IPS-15b (cell line): ENCODE data around the gene TH.

Experiments used
- H3K27me3 ChIP-seq: one replicate; pipeline ENCODE4 v1.6.1; 2013; ENCODE audit warnings: low read length; ENCODE audit not compliant: control insufficient read depth, insufficient read depth
- H3K36me3 ChIP-seq: one replicate; pipeline ENCODE4 v1.6.1; 2013; ENCODE audit warnings: low read length; ENCODE audit not compliant: control insufficient read depth, insufficient read depth
- H3K4me1 ChIP-seq: one replicate; pipeline ENCODE4 v1.6.1; 2013; ENCODE audit warnings: mild to moderate bottlenecking, low read length; ENCODE audit not compliant: control insufficient read depth, insufficient read depth
- H3K4me3 ChIP-seq: one replicate; pipeline ENCODE4 v1.5.1; 2013; ENCODE audit warnings: low read depth, low read length
- H3K9ac ChIP-seq: one replicate; pipeline ENCODE4 v1.6.1; 2013; ENCODE audit warnings: low read depth, mild to moderate bottlenecking, low read length
- H3K9me3 ChIP-seq: one replicate; pipeline ENCODE4 v1.6.1; 2013; ENCODE audit warnings: mild to moderate bottlenecking, low read length; ENCODE audit not compliant: control insufficient read depth, insufficient read depth

The TH gene

DNA sequence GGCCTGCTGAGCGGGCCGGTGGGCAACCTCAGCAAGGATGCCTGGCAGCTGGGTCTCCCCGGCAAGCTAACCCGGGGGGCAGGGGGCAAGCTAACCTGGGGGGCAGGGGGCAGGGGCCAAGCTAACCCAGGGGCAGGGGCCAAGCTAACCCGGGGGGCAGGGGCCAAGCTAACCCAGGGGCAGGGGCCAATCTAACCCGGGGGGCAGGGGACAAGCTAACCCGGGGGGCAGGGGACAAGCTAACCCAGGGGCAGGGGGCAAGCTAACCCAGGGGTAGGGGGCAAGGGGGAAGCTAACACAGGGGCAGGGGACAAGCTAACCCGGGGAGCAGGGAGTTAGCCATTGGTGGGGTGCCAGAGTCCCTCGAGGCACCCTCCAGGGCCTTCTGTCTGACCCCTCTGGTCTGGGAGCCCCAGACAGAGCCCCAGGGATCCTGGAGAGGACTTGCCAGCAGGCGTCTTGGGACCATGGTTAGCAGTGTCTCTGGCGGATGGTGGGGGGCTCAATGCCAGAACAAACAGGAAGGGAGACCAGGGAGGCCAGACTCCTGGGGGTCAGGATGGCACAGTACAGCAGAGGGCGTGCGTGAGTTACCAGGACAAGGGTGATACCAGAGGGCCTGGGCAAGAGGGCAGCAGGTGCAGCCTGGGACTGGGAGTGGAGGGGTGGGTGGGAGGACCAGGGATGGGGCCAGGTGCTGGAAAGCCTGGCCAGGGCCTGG lies 48.5 kb downstream of the TH start:
- H3K9me3 ChIP-seq = no peaks in the 10 kb centered on the region
- H3K9ac ChIP-seq = no peak overlapping the region
- no peak overlapping the region for H3K4me3 ChIP-seq
- no peaks in the 10 kb centered on the region for H3K36me3 ChIP-seq
- H3K4me1 ChIP-seq = no peaks in the 10 kb centered on the region
- H3K27me3 ChIP-seq = no peaks in the 10 kb centered on the region

GRCh38 chr11:2122222-2122906 lies 49.3 kb downstream of the TH start:
- H3K9ac ChIP-seq = no peak overlapping the region
- H3K4me3 ChIP-seq = no peak overlapping the region
- H3K4me1 ChIP-seq = no peaks in the 10 kb centered on the region
- H3K9me3 ChIP-seq = no peaks in the 10 kb centered on the region
- H3K36me3 ChIP-seq = no peaks in the 10 kb centered on the region
- H3K27me3 ChIP-seq = no peaks in the 10 kb centered on the region

DNA sequence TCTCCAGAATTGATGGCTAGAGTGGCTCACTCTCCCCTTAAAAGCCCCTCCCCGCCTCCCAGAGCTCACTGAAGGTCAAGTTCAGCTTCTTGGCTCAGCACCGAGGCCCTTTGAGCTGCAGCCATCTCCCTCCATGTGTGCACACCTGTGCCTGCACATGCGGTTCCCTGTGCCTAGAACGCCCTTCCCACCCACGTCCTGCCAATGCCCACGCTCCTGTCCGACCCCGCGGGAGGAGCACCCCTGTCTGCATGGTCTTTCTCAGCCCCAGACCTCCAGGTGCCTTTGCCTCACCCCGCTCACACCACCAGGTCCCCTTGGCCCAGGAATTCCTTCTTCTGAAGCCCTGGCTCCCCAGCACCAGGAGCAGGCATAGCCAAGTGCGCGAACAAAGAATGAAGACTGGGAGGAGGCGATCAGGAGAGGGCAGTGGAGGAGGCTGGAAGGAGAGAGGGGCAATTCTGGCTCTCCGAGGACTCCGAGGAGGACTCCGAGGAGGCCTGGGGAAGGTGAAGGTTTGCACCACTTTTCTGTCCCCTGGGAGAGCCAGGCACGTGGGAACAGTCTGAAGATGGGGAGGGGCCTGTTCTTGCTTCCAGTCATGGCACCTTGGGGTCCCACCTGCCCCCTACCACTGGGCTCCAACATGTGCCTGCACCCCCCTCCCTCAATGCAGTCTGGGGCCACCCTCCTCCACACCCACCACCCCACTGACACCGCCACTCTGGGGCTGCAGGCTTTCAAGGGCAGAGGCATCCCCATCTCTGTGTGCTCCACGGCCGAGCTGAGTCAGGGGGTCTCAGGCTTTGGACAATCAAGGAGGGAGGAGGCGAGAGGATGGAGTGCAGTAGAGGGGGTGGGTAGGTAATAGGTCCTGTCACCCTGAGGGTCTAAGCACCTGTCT lies 50.1 kb downstream of the TH start:
- Histone ChIP-seq H3K4me1 (no peaks in the 10 kb centered on the region), H3K27me3 (no peaks in the 10 kb centered on the region), H3K4me3 (no peak overlapping the region), H3K36me3 (no peaks in the 10 kb centered on the region), H3K9me3 (peaks cover 2% of the 10 kb centered on the region), H3K9ac (no peak overlapping the region)

DNA sequence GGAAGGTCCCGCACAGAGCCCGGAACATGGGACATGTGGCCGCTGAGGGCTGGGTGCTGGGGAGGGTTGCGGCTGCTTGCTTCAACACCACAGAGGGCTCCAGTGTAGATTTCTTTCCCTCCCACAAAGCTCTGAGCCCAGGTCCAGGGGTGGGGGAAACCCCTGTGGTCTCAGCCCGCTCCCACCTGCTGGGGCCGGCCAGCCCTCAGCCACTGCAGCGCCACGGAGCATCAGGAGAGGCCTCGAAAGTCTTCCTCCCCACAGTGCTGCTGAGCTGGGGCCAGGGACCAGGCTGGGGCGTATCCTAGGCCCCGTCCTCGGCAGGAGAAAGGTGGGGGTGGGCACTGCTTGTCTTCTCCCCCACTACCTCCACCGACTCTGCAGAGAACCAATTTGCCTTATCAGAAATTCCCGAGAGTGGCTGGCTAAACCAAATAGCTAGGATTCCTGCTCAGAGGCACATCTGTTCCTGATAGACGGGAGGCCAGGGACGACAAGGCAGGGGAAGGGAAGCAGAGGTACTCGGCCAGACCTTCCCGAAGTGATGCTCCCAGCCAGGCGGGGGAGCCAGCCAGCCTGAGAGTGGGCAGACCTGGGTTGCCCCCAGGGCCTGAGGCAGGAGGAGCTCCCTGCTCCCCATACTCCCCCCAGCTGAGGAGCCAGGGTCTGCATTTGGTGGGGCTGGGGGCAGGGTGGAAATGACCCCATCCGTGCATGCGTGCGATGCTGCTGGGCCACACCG lies 51.1 kb downstream of the TH start:
- Histone ChIP-seq H3K27me3 (no peaks in the 10 kb centered on the region), H3K9ac (no peak overlapping the region), H3K9me3 (peaks cover 5% of the 10 kb centered on the region), H3K4me3 (no peak overlapping the region), H3K36me3 (peaks cover 3% of the 10 kb centered on the region), H3K4me1 (no peaks in the 10 kb centered on the region)

DNA sequence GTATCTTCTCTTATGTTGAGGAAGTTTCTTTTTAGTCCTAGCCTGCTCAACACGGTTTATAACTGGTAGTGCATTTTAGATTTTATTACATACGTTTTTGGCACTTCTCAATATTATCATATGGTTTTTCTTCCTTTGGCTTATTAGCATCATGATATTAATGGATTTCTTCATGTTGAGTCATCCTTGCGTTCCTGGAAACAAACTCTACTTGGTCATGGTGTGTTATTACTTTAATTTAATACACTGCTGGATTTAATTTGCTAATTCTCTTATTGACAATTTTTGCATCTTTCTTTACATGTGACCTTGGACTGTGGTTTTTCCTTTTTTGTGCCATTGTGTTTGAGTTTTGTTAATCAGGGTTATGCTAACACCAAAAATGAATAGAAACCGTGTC lies 52.9 kb downstream of the TH start:
- Histone ChIP-seq H3K4me3 (no peak overlapping the region), H3K27me3 (no peaks in the 10 kb centered on the region), H3K9ac (no peak overlapping the region), H3K36me3 (peaks cover 3% of the 10 kb centered on the region), H3K9me3 (peaks cover 5% of the 10 kb centered on the region), H3K4me1 (no peaks in the 10 kb centered on the region)

DNA sequence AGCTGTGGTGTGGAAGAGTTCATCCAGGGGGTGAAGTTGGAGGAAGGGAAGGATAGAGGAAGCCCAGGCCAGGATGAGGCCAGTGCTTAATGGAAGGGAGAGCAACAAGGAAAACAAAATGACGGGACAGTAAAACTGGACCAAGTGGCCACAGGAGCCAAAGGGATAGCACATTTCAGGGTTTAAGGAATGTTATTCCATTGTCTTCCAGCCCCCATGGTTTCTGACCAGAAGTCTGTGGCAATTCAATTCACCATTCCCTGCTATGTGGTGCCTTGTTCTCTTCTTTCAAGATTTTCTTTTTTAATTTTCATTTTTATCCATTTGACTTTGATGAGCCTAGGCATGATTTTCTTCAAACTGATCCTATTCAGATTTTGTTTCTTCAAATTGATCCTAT lies 54.9 kb downstream of the TH start:
- no peaks in the 10 kb centered on the region for H3K27me3 ChIP-seq
- H3K4me3 ChIP-seq = no peak overlapping the region
- no peak overlapping the region for H3K9ac ChIP-seq
- H3K36me3 ChIP-seq = peaks cover 3% of the 10 kb centered on the region
- H3K4me1 ChIP-seq = no peaks in the 10 kb centered on the region
- peaks cover 5% of the 10 kb centered on the region for H3K9me3 ChIP-seq

GRCh38 chr11:2115308-2115707 lies 56.3 kb downstream of the TH start:
- Histone ChIP-seq H3K4me3 (no peak overlapping the region), H3K9me3 (peaks cover 5% of the 10 kb centered on the region), H3K9ac (no peak overlapping the region), H3K36me3 (peaks cover 3% of the 10 kb centered on the region), H3K4me1 (no peaks in the 10 kb centered on the region), H3K27me3 (no peaks in the 10 kb centered on the region)

GRCh38 chr11:2114430-2115241 lies 57.0 kb downstream of the TH start:
- peaks cover 5% of the 10 kb centered on the region for H3K9me3 ChIP-seq
- H3K4me1 ChIP-seq = no peaks in the 10 kb centered on the region

More at GRCh38 chr11:2114430-2115241, 57.0 kb downstream of the TH start:
- no peak overlapping the region for H3K4me3 ChIP-seq
- H3K36me3 ChIP-seq = peaks cover 3% of the 10 kb centered on the region
- H3K9ac ChIP-seq = no peak overlapping the region
- no peaks in the 10 kb centered on the region for H3K27me3 ChIP-seq
